Gastroesophageal sphincter (tissue), 4 donors: Measurements from ENCODE around the gene SDHB. TPM values are rescaled to one million over a fixed set of nuclear protein-coding genes. Genes with fewer than 3 reads are reported as not detected.

Source experiments
- ATAC-seq: fragments of 150-250 bp; one replicate; pipeline ENCODE4 v1.9.1; 2016; ENCODE audit warnings: mild to moderate bottlenecking, moderate library complexity
- H3K27ac ChIP-seq, 4 donors: fragments of 200-600 bp; sonication (generic) in 3 of 4; 1 replicate in 3 of 4; 2 replicates in 1 of 4; pipeline ENCODE4 v1.5.1; 2016 to 2019
- H3K27me3 ChIP-seq: fragments of 200-600 bp; sonication (generic); one replicate; pipeline ENCODE4 v1.5.1; 2019
- H3K36me3 ChIP-seq, 2 donors: fragments of 200-600 bp; sonication (generic); one replicate each; pipeline ENCODE4 v1.5.1; 2019; ENCODE audit warnings: control low read depth in 1 of 2
- H3K4me1 ChIP-seq, 3 donors: fragments of 200-600 bp; sonication (generic); 1 replicate in 2 of 3; 2 replicates in 1 of 3; pipeline ENCODE4 v1.5.1; 2016 to 2019; ENCODE audit warnings: control low read depth in 2 of 3
- H3K4me3 ChIP-seq, 2 donors: fragments of 200-600 bp; sonication (generic); one replicate each; pipeline ENCODE4 v1.5.1; 2019; ENCODE audit warnings: mild to moderate bottlenecking in 1 of 2, moderate library complexity in 1 of 2
- H3K9me3 ChIP-seq, 3 donors: fragments of 200-600 bp; sonication (generic); one replicate each; pipeline ENCODE4 v1.5.1; 2017 to 2019; ENCODE audit warnings: control low read depth in 2 of 3
- EP300 ChIP-seq: sonication (generic); formaldehyde crosslinking; IDR thresholded peaks from one replicate; pipeline ENCODE4 v1.6.1; 2017; ENCODE audit warnings: antibody characterized with exemption, mild to moderate bottlenecking
- POLR2A ChIP-seq, 2 donors: fragments of 450-650 bp; IDR thresholded peaks; one replicate each; pipeline ENCODE4 v1.6.1; 2017; ENCODE audit warnings: antibody characterized with exemption in 2 of 2, mild to moderate bottlenecking in 2 of 2, moderate library complexity in 1 of 2
- POLR2AphosphoS5 ChIP-seq: sonication (generic); formaldehyde crosslinking; IDR thresholded peaks from one replicate; pipeline ENCODE4 v1.6.1; 2017; ENCODE audit warnings: antibody characterized with exemption
- WGBS, 2 donors: methylation state at CpG; one replicate each; pipeline ENCODE4 v1.1.5; 2018; ENCODE audit warnings: low coverage in 1 of 2; 5-methylcytosine and 5-hydroxymethylcytosine counted together
- total RNA-seq, 4 donors: library from RNA; depleted of rRNA; stranded (reverse); fragments of >200 nt; gene quantifications; one replicate each; pipeline ENCODE4 v1.1.0, GENCODE V29; 2016
- TF ChIP-seq, protein P1 (sequence below), 4 experiments: fragments of 200-600 bp in 2 of 4; fragments of 450-650 bp in 2 of 4; sonication (generic) in 1 of 4; IDR thresholded peaks; one replicate each; pipeline ENCODE4 v1.5.1; 2017 to 2019; ENCODE audit warnings: antibody characterized with exemption in 4 of 4, mild to moderate bottlenecking in 2 of 4, moderate library complexity in 2 of 4

The SDHB gene
- total RNA-seq, 4 donors from 2014 or later: 103 to 118 (median 116) TPM

DNA sequence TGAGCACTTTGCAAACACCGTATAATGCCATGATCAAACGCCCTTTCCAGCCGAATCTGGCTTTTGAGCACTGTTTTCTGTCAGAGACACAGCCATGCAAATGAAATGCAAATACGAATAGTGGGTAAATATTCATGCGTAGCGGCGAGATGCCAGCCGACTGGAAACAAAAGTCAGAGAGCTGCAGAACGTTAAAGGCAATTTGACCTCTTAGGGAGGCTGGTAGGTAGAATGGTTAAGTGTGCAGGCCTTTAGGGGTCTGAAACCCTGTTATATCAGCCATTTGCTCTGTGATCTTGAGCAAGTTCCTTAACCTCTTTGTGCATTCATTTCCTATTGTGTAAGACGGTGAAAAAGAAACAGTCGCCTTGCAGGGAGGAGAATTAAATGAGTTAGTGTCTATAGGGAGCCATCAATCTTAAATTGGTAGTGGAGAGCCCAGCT is 6.5 kb upstream of the SDHB start:
- 43 to 66% methylated on average over 9 to 10 of the region's 11 CpGs for WGBS, 2 donors
- TF ChIP-seq POLR2AphosphoS5 (no peak), POLR2A (IDR thresholded peaks at IDR 0.05) (no peak), EP300 (no peak)
- TF ChIP-seq, protein P1, sequence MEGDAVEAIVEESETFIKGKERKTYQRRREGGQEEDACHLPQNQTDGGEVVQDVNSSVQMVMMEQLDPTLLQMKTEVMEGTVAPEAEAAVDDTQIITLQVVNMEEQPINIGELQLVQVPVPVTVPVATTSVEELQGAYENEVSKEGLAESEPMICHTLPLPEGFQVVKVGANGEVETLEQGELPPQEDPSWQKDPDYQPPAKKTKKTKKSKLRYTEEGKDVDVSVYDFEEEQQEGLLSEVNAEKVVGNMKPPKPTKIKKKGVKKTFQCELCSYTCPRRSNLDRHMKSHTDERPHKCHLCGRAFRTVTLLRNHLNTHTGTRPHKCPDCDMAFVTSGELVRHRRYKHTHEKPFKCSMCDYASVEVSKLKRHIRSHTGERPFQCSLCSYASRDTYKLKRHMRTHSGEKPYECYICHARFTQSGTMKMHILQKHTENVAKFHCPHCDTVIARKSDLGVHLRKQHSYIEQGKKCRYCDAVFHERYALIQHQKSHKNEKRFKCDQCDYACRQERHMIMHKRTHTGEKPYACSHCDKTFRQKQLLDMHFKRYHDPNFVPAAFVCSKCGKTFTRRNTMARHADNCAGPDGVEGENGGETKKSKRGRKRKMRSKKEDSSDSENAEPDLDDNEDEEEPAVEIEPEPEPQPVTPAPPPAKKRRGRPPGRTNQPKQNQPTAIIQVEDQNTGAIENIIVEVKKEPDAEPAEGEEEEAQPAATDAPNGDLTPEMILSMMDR (IDR thresholded peaks at IDR 0.05): no peak
- Histone ChIP-seq H3K9me3 (peaks cover 0 to 9% (median 0%) of the 10 kb centered on the region in 3 donors), H3K4me3 (no peak overlapping the region), H3K36me3 (no peaks in the 10 kb centered on the region), H3K27me3 (peaks cover 17% of the 10 kb centered on the region), H3K27ac (no peak overlapping the region), H3K4me1 (no peaks in the 10 kb centered on the region)
- ATAC-seq: no peak

DNA sequence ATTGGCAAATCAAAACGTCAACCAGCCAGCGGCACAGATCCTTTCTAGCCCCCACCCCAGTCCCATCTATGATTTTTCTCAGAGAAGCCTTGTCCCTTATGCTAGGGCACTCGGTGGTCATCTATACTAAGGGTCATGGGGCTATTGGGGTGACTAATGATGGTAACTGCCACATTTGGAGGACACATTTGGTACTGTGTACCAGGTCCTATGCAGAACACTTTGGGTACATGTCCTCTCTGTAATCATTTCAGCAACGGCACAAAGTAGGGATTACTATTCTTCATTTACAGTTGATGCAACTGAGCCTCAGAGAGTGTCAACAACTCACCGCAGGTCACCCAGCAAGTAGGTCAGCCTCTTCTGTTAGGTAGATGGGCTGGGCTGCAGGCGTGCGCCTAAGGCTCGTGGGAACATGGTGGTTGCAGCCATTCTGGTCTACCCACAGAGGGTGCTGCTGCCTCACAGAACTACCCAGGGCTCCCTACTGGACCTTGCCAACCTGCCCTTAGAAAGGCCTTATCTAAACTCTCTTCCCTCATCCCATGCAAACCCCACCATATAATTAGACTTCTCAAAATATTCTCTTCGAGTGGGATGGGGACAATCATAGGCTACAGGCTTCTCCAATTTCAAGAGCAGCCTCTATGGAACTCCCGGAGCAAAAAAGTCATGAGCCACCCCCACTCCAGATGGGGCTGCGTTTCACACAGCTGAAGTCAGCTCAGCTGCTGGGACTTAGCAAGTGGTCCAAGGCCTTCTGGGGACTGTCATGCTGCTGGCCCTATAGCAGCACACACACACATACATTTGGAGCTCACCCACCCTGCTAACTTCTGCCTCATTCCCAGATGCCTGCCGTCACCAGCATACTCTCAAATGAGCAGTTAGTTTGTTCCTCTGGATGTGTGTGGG is 5.8 kb upstream of the SDHB start:
- Histone ChIP-seq H3K4me1 (peaks cover 0 to 2% (median 0%) of the 10 kb centered on the region in 3 donors), H3K4me3 (no peak overlapping the region), H3K9me3 (peaks cover 0 to 3% (median 0%) of the 10 kb centered on the region in 3 donors), H3K27ac (no peak overlapping the region), H3K36me3 (no peaks in the 10 kb centered on the region), H3K27me3 (peaks cover 17% of the 10 kb centered on the region)
- TF ChIP-seq POLR2AphosphoS5: no peak
- TF ChIP-seq, protein P1 (IDR thresholded peaks at IDR 0.05): peak in 2 of 4 experiments; percentile 43 to 55
- peak; percentile 42 for ATAC-seq
- 50 to 70% methylated on average over 5 to 8 of the region's 12 CpGs for WGBS, 2 donors

DNA sequence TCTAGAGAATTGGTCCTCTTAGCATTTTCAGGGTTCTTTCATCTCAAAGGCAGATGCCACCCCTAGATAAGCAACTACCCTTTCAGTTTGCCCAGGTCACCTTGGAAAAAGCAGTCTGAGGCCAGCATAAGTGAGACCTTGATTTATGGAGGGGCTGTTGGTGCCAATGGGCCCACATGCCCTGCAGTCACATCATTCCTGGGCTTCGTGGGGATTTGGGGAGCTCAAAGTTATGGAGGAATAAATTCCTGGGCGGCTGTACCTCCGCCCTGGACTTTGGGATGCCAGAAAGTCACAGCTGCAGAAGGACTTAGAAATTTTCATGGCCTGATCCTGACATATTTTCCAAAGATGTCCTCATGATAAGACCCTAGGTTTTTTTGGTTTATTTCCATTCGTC is 2.7 kb upstream of the SDHB start:
- Histone ChIP-seq H3K27me3 (peaks cover 17% of the 10 kb centered on the region), H3K36me3 (no peaks in the 10 kb centered on the region), H3K27ac (no peak overlapping the region), H3K4me3 (no peak overlapping the region), H3K4me1 (peaks cover 0 to 25% (median 13%) of the 10 kb centered on the region in 3 donors), H3K9me3 (no peaks in the 10 kb centered on the region)
- 43 to 70% methylated on average over 3 of the region's 4 CpGs for WGBS, 2 donors
- ATAC-seq: no peak
- TF ChIP-seq POLR2A (IDR thresholded peaks at IDR 0.05): no peak
- no peak for TF ChIP-seq EP300
- no peak for TF ChIP-seq POLR2AphosphoS5
- TF ChIP-seq, protein P1 (IDR thresholded peaks at IDR 0.05): no peak

GRCh38 chr1:17055801-17056200 is 2.0 kb upstream of the SDHB start:
- TF ChIP-seq POLR2A (IDR thresholded peaks at IDR 0.05): no peak
- Histone ChIP-seq H3K9me3 (no peaks in the 10 kb centered on the region), H3K36me3 (peaks cover 0 to 7% of the 10 kb centered on the region in 2 donors), H3K4me3 (no peak overlapping the region), H3K27me3 (peaks cover 17% of the 10 kb centered on the region), H3K4me1 (peaks cover 0 to 33% (median 13%) of the 10 kb centered on the region in 3 donors), H3K27ac (no peak overlapping the region)
- ATAC-seq: no peak
- 81 to 100% methylated on average over 5 of the region's 7 CpGs for WGBS, 2 donors

DNA sequence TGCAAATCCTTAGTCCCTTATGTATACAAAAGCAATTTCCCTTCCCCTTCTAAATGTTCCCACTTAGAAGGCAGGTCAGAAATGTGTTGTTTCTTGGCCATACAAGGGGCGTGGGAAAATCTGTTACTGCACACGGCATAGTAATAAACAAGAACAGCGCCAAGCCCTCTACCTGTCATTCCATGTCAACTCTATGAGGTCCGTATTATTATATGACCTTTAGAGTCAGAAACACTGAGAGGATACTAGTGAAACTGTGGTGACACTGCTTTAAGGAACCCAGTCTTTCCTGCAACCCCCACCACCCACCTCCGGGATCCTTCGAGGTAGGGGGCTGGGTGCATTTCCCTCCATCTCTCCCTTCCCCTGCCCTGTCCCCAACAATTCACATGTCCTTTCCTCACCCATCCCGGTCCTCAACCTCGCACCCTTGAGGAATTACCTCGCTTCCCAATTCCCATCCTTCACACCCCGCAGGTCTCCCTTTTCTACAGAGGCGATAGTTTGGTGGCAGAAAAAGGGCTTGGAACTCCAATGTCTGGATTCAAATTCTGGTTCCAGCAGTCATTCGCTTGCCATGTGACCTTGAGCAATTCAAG is 647 bp downstream of the SDHB start:
- no peaks in the 10 kb centered on the region for H3K9me3 ChIP-seq
- ATAC-seq: no peak
- H3K36me3 ChIP-seq: peaks cover 0 to 29% of the 10 kb centered on the region in 2 donors
- no peak for TF ChIP-seq POLR2AphosphoS5
- TF ChIP-seq EP300: no peak
- TF ChIP-seq, protein P1 (IDR thresholded peaks at IDR 0.05): no peak
- TF ChIP-seq POLR2A (IDR thresholded peaks at IDR 0.05): no peak
- 3 to 5% methylated on average over 8 to 12 of the region's 12 CpGs for WGBS, 2 donors
- H3K4me3 ChIP-seq: peak overlapping the region; percentile 48 to 74
- H3K4me1 ChIP-seq: peaks cover 0 to 48% (median 13%) of the 10 kb centered on the region in 3 donors
- peak overlapping the region; percentile 55 to 97 (median 90) for H3K27ac ChIP-seq
- H3K27me3 ChIP-seq: no peaks in the 10 kb centered on the region
